WTC11 (cell line): ENCODE measurements around the gene C1QTNF9B.
"Not testable (repeated sequence)": the region's sequence is repeated elsewhere in the genome, so short reads cannot be mapped to it uniquely, and the experiment has no call there.

Source experiments
- CREB1 ChIP-seq: sonication (generic); formaldehyde crosslinking; IDR thresholded peaks from 2 replicates; pipeline ENCODE4 v1.8.0; 2023; ENCODE audit warnings: mild to moderate bottlenecking, missing genetic modification reagents
- CTCF ChIP-seq: fragments of 200-600 bp; IDR thresholded peaks from 2 replicates; pipeline ENCODE4 v1.8.0; 2022; ENCODE audit warnings: antibody characterized with exemption
- E2F1 ChIP-seq: sonication (generic); formaldehyde crosslinking; IDR thresholded peaks from 2 replicates; pipeline ENCODE4 v1.8.0; 2022; ENCODE audit warnings: mild to moderate bottlenecking, missing genetic modification reagents
- E2F5 ChIP-seq: sonication (generic); formaldehyde crosslinking; IDR thresholded peaks from 2 replicates; pipeline ENCODE4 v1.8.1; 2022; ENCODE audit warnings: mild to moderate bottlenecking, moderate library complexity, missing genetic modification reagents
- ESRRA ChIP-seq: sonication (generic); formaldehyde crosslinking; IDR thresholded peaks from 2 replicates; pipeline ENCODE4 v1.8.1; 2022; ENCODE audit warnings: mild to moderate bottlenecking, missing genetic modification reagents, borderline replicate concordance
- MXD4 ChIP-seq: fragments of 250-450 bp; sonication (Bioruptor Pico); IDR thresholded peaks from 2 replicates; pipeline ENCODE4 v1.8.0; 2021; ENCODE audit warnings: mild to moderate bottlenecking, moderate library complexity, borderline replicate concordance
- NR2C2 ChIP-seq: sonication (generic); formaldehyde crosslinking; IDR thresholded peaks from 2 replicates; pipeline ENCODE4 v1.8.0; 2022; ENCODE audit warnings: mild to moderate bottlenecking, missing genetic modification reagents
- NR3C1 ChIP-seq: sonication (generic); formaldehyde crosslinking; conservative IDR thresholded peaks from 2 replicates; pipeline ENCODE4 v1.8.1; 2023; ENCODE audit warnings: low read depth, mild to moderate bottlenecking, missing genetic modification reagents
- SOX15 ChIP-seq: fragments of 250-450 bp; sonication (Bioruptor Pico); IDR thresholded peaks from 2 replicates; pipeline ENCODE4 v1.9.0; 2021; ENCODE audit warnings: mild to moderate bottlenecking
- TCF7 ChIP-seq: sonication (generic); formaldehyde crosslinking; IDR thresholded peaks from 2 replicates; pipeline ENCODE4 v1.8.0; 2022; ENCODE audit warnings: mild to moderate bottlenecking, low read depth, missing genetic modification reagents, moderate library complexity
- TP53 ChIP-seq: sonication (generic); formaldehyde crosslinking; IDR thresholded peaks from 2 replicates; pipeline ENCODE4 v1.8.1; 2023; ENCODE audit warnings: mild to moderate bottlenecking, missing genetic modification reagents
- ZNF138 ChIP-seq: sonication (generic); formaldehyde crosslinking; conservative IDR thresholded peaks from 2 replicates; pipeline ENCODE4 v1.8.1; 2022; ENCODE audit warnings: mild to moderate bottlenecking, moderate library complexity, missing genetic modification reagents
- ZNF416 ChIP-seq: fragments of 250-450 bp; sonication (Bioruptor Pico); IDR thresholded peaks from 2 replicates; pipeline ENCODE4 v1.9.0; 2021; ENCODE audit warnings: mild to moderate bottlenecking, inconsistent platforms
- TF ChIP-seq, protein P1 (sequence below): sonication (generic); formaldehyde crosslinking; IDR thresholded peaks from 2 replicates; pipeline ENCODE4 v1.8.0; 2022; ENCODE audit warnings: missing genetic modification reagents

GRCh38 chr13:23939666-23940065 is 42.4 kb upstream of the C1QTNF9B start:
- not testable (repeated sequence) for TF ChIP-seq E2F1 (CRISPR knock-in tag); CTCF; E2F5 (CRISPR knock-in tag); ESRRA (CRISPR knock-in tag); CREB1 (CRISPR knock-in tag); TP53; TCF7 (CRISPR knock-in tag); MXD4 (CRISPR knock-in tag); ZNF138; NR3C1 (CRISPR knock-in tag); NR2C2 (CRISPR knock-in tag); SOX15 (CRISPR knock-in tag); ZNF416 (CRISPR knock-in tag)
- TF ChIP-seq, protein P1, sequence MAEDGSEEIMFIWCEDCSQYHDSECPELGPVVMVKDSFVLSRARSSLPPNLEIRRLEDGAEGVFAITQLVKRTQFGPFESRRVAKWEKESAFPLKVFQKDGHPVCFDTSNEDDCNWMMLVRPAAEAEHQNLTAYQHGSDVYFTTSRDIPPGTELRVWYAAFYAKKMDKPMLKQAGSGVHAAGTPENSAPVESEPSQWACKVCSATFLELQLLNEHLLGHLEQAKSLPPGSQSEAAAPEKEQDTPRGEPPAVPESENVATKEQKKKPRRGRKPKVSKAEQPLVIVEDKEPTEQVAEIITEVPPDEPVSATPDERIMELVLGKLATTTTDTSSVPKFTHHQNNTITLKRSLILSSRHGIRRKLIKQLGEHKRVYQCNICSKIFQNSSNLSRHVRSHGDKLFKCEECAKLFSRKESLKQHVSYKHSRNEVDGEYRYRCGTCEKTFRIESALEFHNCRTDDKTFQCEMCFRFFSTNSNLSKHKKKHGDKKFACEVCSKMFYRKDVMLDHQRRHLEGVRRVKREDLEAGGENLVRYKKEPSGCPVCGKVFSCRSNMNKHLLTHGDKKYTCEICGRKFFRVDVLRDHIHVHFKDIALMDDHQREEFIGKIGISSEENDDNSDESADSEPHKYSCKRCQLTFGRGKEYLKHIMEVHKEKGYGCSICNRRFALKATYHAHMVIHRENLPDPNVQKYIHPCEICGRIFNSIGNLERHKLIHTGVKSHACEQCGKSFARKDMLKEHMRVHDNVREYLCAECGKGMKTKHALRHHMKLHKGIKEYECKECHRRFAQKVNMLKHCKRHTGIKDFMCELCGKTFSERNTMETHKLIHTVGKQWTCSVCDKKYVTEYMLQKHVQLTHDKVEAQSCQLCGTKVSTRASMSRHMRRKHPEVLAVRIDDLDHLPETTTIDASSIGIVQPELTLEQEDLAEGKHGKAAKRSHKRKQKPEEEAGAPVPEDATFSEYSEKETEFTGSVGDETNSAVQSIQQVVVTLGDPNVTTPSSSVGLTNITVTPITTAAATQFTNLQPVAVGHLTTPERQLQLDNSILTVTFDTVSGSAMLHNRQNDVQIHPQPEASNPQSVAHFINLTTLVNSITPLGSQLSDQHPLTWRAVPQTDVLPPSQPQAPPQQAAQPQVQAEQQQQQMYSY: not testable (repeated sequence)
